Measurements from ENCODE around the gene S100A14.
A peak's percentile ranks its signal among the peaks of the same experiment; 100 is the strongest.
"Not testable (repeated sequence)": the region's sequence is repeated elsewhere in the genome, so short reads cannot be mapped to it uniquely, and the experiment has no call there.

Gene S100A14

DNA sequence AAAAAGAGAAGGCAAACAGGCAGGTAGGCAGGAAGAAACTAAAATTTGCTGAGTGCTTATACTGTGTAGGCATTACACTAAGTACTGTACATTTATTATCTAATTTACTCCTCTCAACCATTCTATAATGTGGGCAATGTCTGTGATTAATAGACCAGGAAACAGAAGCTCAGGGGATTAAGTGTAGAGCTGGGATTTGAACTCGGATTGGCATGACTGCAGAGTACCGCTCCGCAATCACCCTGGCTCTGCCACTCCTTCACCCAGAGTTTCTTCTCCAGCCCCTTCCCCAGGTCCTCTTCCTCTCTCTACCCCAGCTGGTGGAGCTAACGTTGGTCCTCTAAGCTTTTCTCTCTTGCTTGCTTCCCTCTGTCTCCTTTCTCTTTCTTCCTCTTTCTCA, 39.0 kb downstream of the S100A14 start:
- TF ChIP-seq, protein P1, sequence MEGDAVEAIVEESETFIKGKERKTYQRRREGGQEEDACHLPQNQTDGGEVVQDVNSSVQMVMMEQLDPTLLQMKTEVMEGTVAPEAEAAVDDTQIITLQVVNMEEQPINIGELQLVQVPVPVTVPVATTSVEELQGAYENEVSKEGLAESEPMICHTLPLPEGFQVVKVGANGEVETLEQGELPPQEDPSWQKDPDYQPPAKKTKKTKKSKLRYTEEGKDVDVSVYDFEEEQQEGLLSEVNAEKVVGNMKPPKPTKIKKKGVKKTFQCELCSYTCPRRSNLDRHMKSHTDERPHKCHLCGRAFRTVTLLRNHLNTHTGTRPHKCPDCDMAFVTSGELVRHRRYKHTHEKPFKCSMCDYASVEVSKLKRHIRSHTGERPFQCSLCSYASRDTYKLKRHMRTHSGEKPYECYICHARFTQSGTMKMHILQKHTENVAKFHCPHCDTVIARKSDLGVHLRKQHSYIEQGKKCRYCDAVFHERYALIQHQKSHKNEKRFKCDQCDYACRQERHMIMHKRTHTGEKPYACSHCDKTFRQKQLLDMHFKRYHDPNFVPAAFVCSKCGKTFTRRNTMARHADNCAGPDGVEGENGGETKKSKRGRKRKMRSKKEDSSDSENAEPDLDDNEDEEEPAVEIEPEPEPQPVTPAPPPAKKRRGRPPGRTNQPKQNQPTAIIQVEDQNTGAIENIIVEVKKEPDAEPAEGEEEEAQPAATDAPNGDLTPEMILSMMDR (IDR thresholded peaks at IDR 0.05; ENCODE audit: poor library complexity, severe bottlenecking), result no peak
- ATAC-seq (ENCODE audit: low read depth) (no peak), DNase-seq (ENCODE audit: low spot score) (no peak)
- no peaks in the 10 kb centered on the region for H3K9me3 ChIP-seq (ENCODE audit: severe bottlenecking)
- H3K27me3 ChIP-seq (ENCODE audit: insufficient read depth, poor library complexity, severe bottlenecking), result no peaks in the 10 kb centered on the region
- no peak overlapping the region for H3K27ac ChIP-seq (ENCODE audit: poor library complexity, severe bottlenecking)
- no peaks in the 10 kb centered on the region for H3K36me3 ChIP-seq (ENCODE audit: low read depth)
- peaks cover 16% of the 10 kb centered on the region for H3K4me1 ChIP-seq (ENCODE audit: insufficient read depth, poor library complexity, severe bottlenecking)
- no peak overlapping the region for H3K4me3 ChIP-seq (ENCODE audit: severe bottlenecking)

DNA sequence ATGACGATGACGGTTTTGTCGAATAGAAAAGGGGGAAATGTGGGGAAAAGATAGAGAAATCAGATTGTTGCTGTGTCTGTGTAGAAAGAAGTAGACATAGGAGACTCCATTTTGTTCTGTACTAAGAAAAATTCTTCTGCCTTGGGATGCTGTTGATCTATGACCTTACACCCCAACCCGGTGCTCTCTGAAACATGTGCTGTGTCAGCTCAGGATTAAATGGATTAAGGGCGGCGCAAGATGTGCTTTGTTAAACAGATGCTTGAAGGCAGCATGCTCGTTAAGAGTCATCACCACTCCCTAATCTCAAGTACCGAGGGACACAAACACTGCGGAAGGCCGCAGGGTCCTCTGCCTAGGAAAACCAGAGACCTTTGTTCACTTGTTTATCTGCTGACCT, 40.6 kb downstream of the S100A14 start:
- peaks cover 16% of the 10 kb centered on the region for H3K4me1 ChIP-seq (ENCODE audit: insufficient read depth, poor library complexity, severe bottlenecking)
- H3K9me3 ChIP-seq (ENCODE audit: severe bottlenecking); H3K4me3 ChIP-seq (ENCODE audit: severe bottlenecking); ATAC-seq (ENCODE audit: low read depth); H3K27ac ChIP-seq (ENCODE audit: poor library complexity, severe bottlenecking); H3K36me3 ChIP-seq (ENCODE audit: low read depth); DNase-seq (ENCODE audit: low spot score); H3K27me3 ChIP-seq (ENCODE audit: insufficient read depth, poor library complexity, severe bottlenecking): not testable (repeated sequence)

DNA sequence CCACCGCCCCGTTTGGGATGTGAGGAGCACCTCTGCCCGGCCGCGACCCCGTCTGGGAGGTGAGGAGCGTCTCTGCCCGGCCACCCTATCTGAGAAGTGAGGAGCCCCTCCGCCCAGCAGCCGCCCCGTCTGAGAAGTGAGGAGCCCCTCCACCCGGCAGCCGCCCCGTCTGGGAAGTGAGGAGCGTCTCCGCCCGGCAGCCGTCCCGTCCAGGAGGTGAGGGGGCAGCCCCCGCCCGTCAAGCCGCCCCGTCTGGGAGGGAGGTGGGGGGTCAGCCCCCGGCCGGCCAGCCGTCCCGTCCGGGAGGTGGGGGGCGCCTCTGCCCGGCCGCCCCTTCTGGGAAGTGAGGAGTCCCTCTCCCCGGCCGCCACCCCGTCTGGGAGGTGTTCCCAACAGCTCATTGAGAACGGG, 41.0 kb downstream of the S100A14 start:
- not testable (repeated sequence) for ATAC-seq (ENCODE audit: low read depth); H3K4me3 ChIP-seq (ENCODE audit: severe bottlenecking); H3K27me3 ChIP-seq (ENCODE audit: insufficient read depth, poor library complexity, severe bottlenecking); H3K9me3 ChIP-seq (ENCODE audit: severe bottlenecking); H3K36me3 ChIP-seq (ENCODE audit: low read depth); DNase-seq (ENCODE audit: low spot score); H3K27ac ChIP-seq (ENCODE audit: poor library complexity, severe bottlenecking)
- H3K4me1 ChIP-seq (ENCODE audit: insufficient read depth, poor library complexity, severe bottlenecking), result peaks cover 16% of the 10 kb centered on the region

DNA sequence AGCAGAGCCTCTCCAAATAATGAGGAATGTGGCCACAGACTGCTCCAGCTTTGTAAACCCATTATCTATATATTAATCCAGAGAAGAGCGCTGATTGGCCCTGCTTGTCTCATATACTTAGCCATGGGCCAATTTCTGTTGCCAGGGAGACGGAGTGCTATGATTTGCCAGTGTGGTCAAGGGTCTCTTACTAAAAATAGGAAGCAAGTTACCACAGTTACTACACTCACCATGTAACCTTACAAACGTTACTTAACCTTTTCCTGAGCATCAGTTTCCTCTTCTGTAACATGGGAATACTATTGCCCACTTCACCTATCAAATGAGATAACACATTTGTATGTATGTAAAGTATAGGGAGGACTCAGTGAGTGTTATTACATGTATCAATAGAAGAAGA, 42.8 kb downstream of the S100A14 start:
- ATAC-seq (ENCODE audit: low read depth) (no peak), DNase-seq (ENCODE audit: low spot score) (no peak)
- Histone ChIP-seq H3K4me3 (ENCODE audit: severe bottlenecking) (no peak overlapping the region), H3K27ac (ENCODE audit: poor library complexity, severe bottlenecking) (peak overlapping the region; percentile 82), H3K27me3 (ENCODE audit: insufficient read depth, poor library complexity, severe bottlenecking) (no peaks in the 10 kb centered on the region), H3K4me1 (ENCODE audit: insufficient read depth, poor library complexity, severe bottlenecking) (peaks cover 20% of the 10 kb centered on the region), H3K9me3 (ENCODE audit: severe bottlenecking) (no peaks in the 10 kb centered on the region), H3K36me3 (ENCODE audit: low read depth) (no peaks in the 10 kb centered on the region)
- TF ChIP-seq, protein P1 (IDR thresholded peaks at IDR 0.05; ENCODE audit: poor library complexity, severe bottlenecking), result no peak

DNA sequence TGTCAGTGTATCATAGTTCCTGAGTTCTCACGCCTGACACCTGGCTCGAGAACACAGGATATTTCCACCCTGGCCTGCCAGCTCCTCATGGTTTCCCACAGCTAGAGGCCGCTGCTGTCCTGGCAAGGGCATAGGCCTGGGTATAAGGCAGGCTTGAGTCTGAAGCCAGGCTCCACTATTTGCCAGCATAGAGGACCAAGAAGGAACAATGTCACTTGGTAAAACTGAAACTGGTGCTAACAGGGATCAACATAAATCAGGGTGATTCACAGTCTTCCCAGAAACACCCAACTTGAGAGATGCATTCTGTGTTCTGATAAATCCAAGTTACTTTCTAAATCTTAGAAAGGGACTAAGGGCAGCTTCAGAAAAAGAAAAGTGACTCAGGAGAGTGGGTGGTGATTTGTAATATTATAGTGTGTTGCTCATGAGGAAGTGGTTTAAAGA, 43.5 kb downstream of the S100A14 start:
- peak; percentile 73 for ATAC-seq (ENCODE audit: low read depth)
- TF ChIP-seq, protein P1 (IDR thresholded peaks at IDR 0.05; ENCODE audit: poor library complexity, severe bottlenecking), result peak; percentile 98
- H3K9me3 ChIP-seq (ENCODE audit: severe bottlenecking), result no peaks in the 10 kb centered on the region
- DNase-seq (ENCODE audit: low spot score), result peak; percentile 84
- peaks cover 27% of the 10 kb centered on the region for H3K4me1 ChIP-seq (ENCODE audit: insufficient read depth, poor library complexity, severe bottlenecking)
- no peaks in the 10 kb centered on the region for H3K27me3 ChIP-seq (ENCODE audit: insufficient read depth, poor library complexity, severe bottlenecking)
- H3K36me3 ChIP-seq (ENCODE audit: low read depth), result no peaks in the 10 kb centered on the region
- H3K4me3 ChIP-seq (ENCODE audit: severe bottlenecking), result no peak overlapping the region
- H3K27ac ChIP-seq (ENCODE audit: poor library complexity, severe bottlenecking), result peak overlapping the region; percentile 82

DNA sequence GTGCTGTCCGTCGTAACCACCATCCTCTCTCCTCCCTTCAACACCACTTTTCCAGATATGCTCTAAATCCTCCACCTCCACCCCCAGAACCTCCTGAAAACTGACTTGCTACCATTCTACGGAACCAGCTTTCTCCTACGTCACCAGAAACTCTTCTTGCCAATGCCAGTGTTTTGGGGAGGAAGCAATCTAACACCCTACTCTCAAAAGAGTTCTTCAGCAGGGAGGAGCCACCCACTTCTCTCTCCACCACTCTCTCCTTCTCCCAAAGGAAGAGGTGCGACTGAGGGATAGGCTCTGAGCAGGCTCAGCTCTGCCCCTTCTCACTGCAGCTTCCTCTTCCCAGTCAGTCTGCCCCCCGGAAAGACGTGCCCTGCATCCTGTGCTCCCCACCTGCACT, 44.4 kb downstream of the S100A14 start:
- Histone ChIP-seq H3K4me1 (ENCODE audit: insufficient read depth, poor library complexity, severe bottlenecking) (peaks cover 36% of the 10 kb centered on the region), H3K27ac (ENCODE audit: poor library complexity, severe bottlenecking) (peak overlapping the region; percentile 82), H3K27me3 (ENCODE audit: insufficient read depth, poor library complexity, severe bottlenecking) (no peaks in the 10 kb centered on the region), H3K4me3 (ENCODE audit: severe bottlenecking) (no peak overlapping the region), H3K9me3 (ENCODE audit: severe bottlenecking) (no peaks in the 10 kb centered on the region), H3K36me3 (ENCODE audit: low read depth) (no peaks in the 10 kb centered on the region)
- no peak for ATAC-seq (ENCODE audit: low read depth)
- DNase-seq (ENCODE audit: low spot score), result no peak
- TF ChIP-seq, protein P1 (IDR thresholded peaks at IDR 0.05; ENCODE audit: poor library complexity, severe bottlenecking), result no peak

Data from RWPE2 (cell line).